ENCODE results near the gene EIF4ENIF1.
A peak's percentile ranks its signal among the peaks of the same experiment; 100 is the strongest.
"Not testable (repeated sequence)": the region's sequence is repeated elsewhere in the genome, so short reads cannot be mapped to it uniquely, and the experiment has no call there.

EIF4ENIF1 gene

DNA sequence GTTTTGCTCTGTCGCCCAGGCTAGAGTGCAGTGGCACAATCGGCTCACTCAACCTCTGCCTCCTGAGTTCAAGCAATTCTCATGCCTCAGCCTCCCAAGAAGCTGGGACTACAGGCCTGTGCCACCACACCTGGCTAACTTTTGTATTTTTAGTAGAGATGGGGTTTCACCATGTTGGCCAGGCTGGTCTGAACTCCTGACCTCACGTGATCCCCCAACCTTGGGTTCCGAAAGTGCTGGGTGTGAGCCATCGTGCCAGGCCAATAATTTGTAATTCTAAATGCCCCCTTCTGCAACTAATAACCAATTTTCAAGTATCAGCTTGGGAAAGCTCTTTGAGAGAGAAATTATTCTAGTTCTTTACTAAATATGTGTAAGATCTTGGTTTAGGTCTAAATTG lies 3.7 kb upstream of the EIF4ENIF1 start:
- not testable (repeated sequence) for DNase-seq (ENCODE audit: low spot score)

DNA sequence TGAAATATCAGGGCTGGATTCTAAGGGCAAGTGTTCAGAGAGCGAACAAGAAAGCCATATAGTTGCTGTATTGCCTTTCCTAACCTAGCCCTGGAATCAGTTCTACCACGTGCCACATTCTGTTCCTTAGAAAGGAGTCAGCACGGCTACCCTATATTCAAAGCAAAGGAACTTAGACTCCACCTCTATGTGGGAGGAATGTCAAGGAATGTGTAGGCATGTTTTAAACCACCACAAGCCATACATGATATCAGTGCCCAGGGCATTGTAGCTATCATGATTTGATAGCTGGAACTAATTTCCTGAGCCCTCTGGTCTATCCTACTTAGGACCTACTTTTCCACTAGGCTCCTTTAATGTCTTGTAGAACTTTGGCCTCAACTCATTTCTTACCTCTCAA lies 2.5 kb upstream of the EIF4ENIF1 start:
- no peak for DNase-seq (ENCODE audit: low spot score)

DNA sequence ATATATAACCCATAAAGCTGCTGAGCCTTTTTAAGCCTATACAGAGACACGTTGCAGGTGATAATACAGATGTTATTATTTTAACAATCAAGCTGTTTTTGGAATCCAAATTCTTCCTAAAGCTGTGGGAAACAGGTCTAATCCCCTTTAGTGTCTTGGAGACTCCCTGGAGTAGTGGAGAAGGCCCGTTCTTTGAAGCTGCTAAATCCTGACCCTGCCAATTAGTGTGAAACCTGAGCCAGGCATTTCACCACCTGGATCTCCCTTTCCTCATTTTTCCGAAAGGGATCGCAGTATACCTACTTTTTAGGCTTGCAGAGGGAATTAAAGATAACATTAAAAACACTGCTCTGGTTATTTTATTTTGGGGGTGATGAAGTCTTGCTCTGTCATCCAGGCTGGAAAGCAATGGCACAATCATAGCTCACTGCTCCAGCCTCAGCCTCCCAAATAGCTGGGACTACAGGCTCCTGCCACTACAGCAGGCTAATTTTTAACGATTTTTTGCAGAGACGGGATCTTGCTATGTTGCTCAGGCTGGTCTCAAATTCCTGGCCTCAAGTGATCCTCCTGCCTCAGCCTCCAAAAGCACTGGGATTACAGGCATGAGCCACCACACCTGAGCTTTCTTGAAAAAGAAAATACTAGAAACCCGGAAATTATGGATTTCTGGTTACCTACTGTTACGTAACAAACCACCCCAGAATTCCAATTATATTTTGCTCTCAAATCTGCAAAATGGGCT lies 1.7 kb upstream of the EIF4ENIF1 start:
- no peak for DNase-seq (ENCODE audit: low spot score)

DNA sequence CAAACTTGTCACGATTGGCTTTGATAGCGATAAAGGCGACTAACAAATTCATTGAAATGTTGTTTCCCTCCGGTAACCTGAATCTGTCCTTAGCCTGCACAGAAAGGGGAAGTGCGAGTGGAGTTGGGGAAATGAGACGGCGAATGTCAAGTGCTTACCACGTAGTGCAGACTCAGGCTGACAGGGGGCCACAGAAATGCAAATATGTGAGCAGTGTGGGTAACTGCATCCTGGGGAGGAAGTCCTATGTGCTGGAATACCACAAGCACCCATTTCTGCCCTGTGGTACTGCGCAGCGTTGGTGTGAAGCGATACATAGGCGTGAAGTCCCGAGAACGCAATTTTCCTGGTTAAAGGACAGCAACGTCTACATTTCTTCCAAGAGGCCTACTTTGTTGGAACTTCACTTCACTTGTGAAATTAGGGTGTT lies 869 bp upstream of the EIF4ENIF1 start:
- peak; percentile 64 for DNase-seq (ENCODE audit: low spot score)

DNA sequence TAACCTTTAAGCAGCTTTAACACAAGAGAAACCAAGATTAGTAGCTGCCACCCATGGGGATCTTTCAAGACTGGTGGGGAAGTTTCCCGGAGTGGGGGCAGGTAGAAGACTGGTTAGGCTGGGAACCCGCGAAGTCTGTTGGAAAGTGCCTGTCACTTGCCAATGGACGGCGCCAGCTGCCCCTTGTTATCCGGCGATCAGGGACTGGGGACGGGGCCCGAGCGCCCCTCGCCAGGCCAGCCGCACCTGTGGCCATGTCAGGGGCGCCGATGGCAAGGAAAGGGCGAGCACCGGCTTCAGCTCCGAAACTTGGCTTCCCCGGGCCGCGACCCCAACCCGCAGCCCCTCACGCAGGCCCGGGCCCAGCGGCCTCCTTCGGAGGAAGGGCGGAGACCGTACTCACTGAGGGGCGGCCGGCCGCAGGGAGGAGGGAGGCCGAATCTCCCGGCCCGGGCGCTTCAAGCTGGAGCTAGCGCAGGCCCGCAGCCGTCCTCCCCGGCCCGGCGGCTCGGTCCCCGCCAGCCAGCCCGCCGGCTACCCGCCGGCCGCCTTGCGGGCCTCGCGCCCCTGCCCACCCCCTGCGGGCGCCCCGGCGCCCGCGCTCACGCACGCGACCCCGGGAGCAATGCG lies 539 bp downstream of the EIF4ENIF1 start:
- DNase-seq (ENCODE audit: low spot score): peak; percentile 7

DNA sequence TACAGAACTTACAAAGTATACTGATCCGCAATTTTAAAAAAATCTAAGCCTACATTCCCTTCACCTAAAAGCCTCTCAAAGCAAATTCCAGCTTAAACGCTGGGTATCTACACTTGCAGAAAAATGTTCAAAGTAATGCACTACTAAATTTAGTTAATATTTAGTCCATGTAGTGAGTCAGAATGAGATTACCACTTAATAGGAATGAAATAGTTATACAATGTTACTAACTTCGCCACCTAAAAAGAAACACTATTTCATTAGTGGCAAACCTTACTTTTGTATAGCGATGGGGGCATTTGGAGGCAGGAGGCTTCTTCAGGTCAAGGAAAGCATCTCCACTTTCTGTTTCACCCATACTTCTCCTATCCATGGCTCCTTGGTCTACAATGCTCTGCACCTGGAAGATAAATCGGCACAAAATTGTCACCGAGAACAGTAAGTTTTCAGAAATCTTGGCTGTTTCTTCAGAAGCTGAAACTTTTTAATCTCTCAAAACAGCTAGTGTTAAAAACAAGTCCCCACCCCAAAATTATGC lies 1.2 kb downstream of the EIF4ENIF1 start:
- DNase-seq (ENCODE audit: low spot score): no peak

DNA sequence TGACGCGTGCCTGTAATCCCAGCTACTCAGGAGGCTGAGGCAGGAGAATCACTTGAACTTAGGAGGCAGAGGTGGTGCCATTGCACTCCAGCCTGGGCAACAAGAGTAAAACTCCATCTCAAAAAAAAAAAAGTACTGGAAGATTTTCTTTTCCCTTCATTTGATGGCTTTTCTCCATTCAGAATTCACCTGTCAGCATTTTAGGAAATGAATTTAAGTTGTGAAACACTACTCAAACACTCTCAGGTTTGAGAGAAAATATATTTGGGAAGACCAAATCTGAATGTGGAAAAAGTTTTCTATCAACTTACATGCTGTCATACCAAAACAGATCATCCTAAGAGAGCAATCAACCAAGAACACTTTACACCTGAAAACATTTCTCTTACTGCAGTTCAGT lies 2.7 kb downstream of the EIF4ENIF1 start:
- DNase-seq (ENCODE audit: low spot score): no peak

DNA sequence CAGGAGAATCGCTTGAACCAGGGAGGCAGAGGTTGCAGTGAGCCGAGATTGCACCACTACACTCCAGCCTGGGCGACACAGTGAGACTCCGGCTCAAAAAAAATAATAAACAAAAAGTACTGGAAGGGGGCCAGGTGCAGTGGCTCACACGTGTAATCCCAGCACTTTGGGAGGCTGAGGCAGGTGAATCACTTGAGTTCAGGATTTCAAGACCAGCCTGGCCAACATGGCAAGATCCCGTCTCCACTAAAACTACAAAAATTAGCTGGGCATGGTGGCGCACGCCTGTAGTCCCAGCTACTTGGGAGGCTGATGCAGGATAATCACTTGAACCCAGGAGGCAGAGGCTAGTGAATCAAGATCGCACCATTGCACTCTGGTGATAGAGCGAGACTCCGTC lies 3.3 kb downstream of the EIF4ENIF1 start:
- not testable (repeated sequence) for DNase-seq (ENCODE audit: low spot score)

DNA sequence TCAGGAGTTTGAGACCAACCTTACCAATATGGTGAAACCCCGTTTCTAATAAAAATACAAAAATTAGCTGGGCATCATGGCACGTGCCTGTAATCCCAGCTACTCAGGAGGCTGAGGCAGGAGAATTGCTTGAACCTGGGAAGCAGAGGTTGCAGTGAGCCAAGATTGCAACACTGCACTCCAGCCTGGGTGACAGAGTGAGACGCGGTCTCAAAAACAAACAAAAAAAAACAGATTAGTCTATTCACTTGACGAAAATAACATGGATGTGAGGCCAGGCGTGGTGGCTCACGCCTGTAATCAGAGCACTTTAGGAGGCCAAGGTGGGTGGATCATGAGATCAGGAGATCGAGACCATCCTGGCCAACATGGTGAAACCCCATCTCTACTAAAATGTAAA lies 7.2 kb downstream of the EIF4ENIF1 start:
- not testable (repeated sequence) for DNase-seq (ENCODE audit: low spot score)

DNA sequence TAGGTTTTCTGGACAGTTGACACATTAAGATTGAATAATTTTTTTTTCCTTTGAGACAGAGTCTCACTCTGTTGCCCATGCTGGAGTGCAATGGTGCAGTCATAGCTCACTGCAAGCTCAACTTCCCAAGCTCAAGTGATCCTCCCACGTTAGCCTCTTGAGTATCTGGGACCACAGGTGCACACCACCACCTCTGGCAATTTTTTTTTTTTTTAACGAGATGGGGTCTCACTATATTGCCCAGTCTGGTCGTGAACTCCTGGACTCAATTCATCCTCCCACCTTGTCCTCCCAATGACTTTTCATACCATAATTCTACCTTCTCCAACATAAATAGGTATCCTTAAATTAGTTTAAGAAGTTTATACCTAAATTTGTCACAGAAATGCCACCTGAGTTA lies 8.5 kb downstream of the EIF4ENIF1 start:
- no peak for DNase-seq (ENCODE audit: low spot score)

DNA sequence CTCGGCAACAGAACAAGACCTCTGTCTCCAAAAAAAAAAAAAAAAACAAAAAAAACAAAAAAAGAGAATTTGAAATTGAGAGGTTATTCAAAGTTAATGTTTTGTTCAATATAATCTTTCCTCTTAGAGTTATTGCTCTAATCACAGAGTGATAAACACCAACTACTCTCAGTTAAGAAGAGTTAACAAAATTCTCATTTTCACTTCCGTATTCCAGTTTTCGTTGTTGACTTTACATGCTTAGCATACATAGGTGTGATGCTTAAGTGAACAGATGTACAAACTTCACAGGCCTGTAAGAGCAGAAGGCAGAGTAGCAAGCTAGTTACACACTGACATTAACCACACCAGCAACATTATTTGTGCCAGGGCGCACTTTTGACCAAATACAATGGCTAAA lies 12.3 kb downstream of the EIF4ENIF1 start:
- no peak for DNase-seq (ENCODE audit: low spot score)

DNA sequence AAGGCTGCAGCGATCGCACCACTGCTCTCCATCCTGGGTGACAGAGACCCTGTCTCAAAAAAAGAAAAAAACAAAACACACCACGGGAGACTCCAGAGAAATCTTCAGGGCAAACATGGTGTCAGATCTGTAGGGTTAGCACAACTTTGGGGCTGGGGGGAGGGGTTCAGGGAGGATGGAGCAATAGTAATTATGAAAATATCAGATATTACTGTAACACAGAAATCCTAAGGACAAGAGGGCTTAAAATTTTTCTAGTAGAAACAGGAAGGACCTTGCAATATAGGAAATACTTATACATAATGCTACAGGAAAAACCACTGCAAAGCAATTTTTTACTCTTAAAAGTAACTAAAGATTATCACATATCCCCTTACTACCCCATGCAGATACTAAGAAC lies 13.8 kb downstream of the EIF4ENIF1 start:
- DNase-seq (ENCODE audit: low spot score): no peak

DNA sequence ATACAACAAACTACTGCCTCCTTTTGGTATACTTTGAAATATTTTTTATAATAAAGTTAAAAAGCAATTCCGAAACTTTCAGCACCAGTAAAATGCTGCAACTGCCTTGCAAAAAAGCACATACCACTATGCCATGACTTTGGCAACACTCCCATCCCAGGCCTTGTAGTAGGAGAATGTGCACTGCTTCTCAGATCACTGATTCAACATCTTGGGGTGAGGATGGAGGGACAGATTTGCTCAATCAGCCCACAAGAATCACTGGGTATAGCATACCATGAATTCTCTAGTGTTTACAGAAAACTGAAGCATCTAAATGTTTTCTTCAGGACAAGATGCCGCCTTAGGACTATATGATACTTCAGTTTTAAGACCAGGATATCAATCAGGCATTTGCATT lies 14.9 kb downstream of the EIF4ENIF1 start:
- DNase-seq (ENCODE audit: low spot score): no peak

DNA sequence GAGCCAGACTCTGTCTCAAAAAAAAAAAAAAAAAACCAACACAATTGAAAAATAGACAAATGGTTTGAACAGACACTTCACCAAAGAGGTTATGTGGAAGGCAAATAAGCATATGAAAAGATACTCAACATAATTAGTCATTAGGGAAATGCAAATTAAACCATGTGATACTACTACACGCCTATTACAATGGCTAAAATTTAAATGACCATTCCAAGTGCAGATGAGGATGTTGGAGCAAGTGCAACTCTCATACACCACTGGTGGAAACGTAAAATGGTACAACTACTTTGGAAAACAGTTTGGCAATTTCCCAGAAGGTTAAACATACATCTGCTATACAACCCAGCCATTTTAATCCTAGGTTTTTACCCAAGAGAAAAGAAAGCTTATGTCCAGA lies 24.3 kb downstream of the EIF4ENIF1 start:
- DNase-seq (ENCODE audit: low spot score): no peak

DNA sequence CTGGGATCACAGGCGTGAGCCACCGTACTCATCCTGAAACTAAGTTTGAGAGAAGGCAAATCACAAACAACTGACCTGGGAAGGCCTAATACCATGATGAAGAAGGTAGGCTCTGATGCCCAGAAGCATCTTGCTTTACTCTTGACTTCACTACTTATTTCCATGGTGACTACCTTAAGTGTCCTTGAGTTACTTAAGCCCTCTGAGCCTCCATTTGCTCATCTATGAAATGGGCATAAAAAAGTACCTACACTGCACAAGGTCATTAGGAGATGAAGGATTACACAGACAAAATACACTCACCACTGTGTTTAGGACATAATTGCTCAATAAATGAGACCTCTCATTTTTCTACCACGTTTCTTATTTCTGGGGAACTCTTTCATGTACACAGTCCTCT lies 27.9 kb downstream of the EIF4ENIF1 start:
- no peak for DNase-seq (ENCODE audit: low spot score)

DNA sequence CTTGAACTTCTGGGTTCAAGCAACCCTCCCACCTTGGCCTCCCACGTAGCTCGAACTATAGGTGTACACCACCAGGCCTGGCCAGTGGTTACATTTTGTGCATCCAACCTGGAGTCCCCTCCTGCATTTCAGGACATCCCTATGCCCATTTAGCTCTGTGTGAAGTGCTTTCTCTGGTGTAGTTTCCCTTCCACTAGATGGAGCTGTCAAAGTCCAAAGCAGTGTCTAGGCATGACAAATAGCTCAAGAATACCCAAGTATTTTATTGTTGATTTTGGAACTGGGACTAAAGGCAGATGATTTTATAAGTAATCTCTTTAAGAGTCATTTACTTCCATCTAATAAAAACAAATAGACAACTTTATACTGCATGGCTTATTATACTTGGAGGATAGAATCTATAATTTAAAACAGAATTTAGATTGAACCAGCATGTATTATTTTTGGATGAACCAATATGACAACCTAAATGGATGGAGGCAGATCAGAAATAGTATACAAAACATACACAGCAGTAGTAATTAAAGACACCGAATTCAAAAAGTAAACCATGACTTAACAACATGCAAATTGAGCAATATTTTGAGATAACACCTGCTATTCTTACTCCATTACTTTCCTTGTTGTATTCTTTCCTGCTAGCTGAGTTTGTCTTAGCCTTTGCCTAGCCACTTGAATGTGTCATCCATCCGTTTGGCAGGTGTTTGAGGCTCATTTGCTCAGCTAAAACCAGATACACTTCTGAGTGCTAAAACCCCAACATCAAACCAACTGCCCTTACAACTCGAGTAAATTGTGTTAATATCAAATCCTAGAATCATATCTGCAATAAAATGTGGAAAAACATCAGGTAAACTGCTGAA lies 37.7 kb downstream of the EIF4ENIF1 start:
- DNase-seq (ENCODE audit: low spot score): no peak

DNA sequence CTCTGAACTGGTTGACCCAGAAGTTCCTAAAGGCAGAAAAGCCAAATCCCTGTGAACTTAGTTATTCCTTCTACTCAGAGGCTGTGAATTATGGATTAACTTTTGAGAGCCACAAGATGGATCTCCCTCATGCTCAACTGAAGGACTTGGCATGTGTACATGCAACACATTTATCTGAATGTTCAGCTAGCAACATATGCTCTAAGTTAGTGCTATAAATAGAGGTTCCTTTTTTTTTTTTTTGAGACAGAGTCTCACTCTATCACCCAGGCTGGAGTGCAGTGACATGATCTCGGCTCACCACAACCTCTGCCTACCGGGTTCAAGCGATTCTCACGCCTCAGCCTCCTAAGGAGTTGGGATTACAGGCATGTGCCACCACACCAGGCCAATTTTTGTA lies 40.1 kb downstream of the EIF4ENIF1 start:
- DNase-seq (ENCODE audit: low spot score): no peak

DNA sequence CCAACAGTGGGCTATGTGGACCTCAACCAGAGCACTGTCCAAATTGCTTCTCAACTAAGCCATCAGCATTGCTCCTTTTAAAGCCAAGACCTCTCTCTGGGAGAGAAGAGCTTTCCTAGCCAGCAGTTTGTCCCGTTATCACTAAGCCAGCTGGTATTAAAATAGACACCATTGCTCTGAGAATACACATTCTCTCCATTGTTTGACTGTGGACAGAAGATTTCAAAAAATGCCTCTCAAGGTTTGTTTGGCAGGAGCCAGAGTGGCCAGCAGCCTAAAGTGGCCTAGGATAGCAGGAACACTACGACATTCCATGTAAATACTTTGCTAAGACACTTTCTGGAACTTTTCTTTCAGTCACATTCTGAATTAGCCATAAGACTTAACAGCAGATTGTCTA lies 41.3 kb downstream of the EIF4ENIF1 start:
- DNase-seq (ENCODE audit: low spot score): no peak

DNA sequence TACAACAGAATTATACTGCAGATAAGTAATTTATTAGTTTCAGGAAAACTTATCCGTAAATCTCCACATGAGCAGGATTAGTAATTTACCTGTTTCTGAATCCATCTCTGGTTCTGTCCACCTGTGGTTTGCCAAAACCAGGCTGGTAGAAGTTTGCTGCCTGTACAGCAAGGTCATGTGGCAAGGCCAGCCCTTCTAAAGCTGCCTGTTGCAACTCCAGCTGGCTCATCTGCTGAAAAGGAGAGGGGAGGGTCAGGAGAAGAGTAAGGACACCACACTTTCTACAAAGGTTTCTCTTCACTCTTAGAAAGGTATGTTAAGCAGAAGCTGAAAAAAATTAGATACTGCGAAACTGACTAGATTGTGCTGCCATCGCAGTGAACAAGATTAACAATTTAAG lies 42.3 kb downstream of the EIF4ENIF1 start:
- DNase-seq (ENCODE audit: low spot score): no peak

DNA sequence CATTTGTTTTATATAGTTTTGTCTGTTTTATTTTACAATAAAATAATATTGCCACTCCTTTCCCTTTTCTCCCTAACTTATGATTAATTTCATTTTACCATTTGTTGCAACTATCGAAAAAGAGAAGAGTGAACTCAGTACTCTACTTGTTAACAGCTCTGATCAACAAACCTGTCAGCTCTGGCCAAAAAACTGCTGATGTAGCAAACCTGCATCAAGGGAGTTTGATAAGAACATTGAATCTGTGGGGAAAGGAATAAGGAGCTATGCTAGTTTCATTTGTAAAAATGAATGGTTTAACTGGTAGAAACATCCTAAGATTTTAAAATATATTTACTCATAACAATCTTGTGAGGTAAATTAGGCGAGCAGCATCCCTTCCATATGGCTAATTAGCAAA lies 42.9 kb downstream of the EIF4ENIF1 start:
- no peak for DNase-seq (ENCODE audit: low spot score)

DNA sequence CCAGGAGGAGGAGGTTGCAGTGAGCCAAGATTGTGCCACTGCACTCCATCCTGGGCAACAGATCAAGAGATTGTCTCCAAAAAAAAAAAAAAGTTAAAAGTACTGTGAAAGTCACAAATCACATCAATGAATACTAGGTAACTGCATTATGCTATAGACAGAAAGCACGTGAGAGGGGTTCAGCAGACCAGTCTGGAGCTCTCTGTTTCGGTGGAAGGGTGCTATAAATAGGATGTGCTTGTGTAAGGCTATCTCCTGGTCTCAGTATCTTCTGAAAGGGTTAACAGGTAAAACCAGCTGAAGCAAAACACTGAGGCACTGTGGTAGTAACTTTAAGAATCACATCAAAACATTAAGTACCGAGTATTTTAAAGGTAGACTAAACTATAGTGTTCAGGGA lies 43.4 kb downstream of the EIF4ENIF1 start:
- no peak for DNase-seq (ENCODE audit: low spot score)

DNA sequence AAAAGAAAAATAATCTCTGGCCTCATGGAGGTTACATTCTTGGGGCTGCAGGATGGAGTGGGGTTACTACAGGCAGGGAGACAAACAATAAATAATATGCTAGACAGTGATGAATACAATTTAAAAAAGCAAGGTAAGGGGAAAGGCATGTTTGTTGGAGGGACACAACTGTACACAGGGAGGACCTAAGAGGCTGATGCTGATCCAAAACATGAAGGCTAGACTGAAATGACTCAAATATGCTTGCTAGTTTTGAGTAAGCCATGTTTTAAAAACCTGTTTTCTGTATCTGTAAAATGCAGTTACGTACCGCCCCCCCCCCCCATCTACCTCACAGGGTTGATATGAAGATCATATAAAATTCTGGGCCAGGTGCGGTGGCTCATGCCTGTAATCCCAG lies 44.0 kb downstream of the EIF4ENIF1 start:
- DNase-seq (ENCODE audit: low spot score): no peak

DNA sequence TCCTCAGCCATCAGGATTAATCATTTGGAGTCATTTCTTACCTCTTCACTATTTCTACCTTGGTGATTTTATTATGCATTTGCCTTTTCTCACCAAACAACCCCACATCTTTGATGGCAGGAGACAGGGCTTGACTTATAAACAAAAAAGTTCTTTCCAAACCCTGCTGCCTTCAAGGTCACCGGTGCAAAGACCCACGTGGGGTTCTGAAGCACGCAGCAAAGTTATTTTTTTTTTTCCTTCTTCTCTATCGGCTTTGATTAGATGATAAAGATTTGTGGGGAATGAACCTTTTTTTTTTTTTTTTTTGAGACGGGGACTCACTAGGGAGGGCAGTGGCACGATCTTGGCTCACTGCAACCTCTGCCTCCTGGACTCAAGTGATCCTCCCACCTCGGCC lies 46.1 kb downstream of the EIF4ENIF1 start:
- no peak for DNase-seq (ENCODE audit: low spot score)
